ENCODE data around the gene SLC25A38. TPM values are rescaled to one million over a fixed set of nuclear protein-coding genes. Genes with fewer than 3 reads are reported as not detected.

SLC25A38 gene
- total RNA-seq, 1 donor from 2014 or later, result 34.4 TPM

GRCh38 chr3:39378957-39379777 lies 4.0 kb upstream of the SLC25A38 start:
- no peak for TF ChIP-seq EZH2 (IDR thresholded peaks at IDR 0.05; ENCODE audit: insufficient read depth, low read length)
- TF ChIP-seq, protein P1, sequence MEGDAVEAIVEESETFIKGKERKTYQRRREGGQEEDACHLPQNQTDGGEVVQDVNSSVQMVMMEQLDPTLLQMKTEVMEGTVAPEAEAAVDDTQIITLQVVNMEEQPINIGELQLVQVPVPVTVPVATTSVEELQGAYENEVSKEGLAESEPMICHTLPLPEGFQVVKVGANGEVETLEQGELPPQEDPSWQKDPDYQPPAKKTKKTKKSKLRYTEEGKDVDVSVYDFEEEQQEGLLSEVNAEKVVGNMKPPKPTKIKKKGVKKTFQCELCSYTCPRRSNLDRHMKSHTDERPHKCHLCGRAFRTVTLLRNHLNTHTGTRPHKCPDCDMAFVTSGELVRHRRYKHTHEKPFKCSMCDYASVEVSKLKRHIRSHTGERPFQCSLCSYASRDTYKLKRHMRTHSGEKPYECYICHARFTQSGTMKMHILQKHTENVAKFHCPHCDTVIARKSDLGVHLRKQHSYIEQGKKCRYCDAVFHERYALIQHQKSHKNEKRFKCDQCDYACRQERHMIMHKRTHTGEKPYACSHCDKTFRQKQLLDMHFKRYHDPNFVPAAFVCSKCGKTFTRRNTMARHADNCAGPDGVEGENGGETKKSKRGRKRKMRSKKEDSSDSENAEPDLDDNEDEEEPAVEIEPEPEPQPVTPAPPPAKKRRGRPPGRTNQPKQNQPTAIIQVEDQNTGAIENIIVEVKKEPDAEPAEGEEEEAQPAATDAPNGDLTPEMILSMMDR (IDR thresholded peaks at IDR 0.05; ENCODE audit: insufficient read depth, low read depth, low read length), result no peak
- H3K4me3 ChIP-seq (ENCODE audit: insufficient read depth, low read depth, low read length), result no peak overlapping the region
- peaks cover 3% of the 10 kb centered on the region for H3K27me3 ChIP-seq (ENCODE audit: insufficient read depth, low read length)
- H3K36me3 ChIP-seq (ENCODE audit: insufficient read depth, low read length), result no peaks in the 10 kb centered on the region
- peaks cover 6% of the 10 kb centered on the region for H3K79me2 ChIP-seq (ENCODE audit: insufficient read depth, low read length)
- peaks cover 2% of the 10 kb centered on the region for H3K27me3 Mint-ChIP-seq (ENCODE audit: low read depth, unreplicated experiment)
- no peak overlapping the region for H3K27ac ChIP-seq (ENCODE audit: low read depth, low read length)
- H3K9me3 ChIP-seq (ENCODE audit: insufficient read depth, low read depth, low read length), result no peaks in the 10 kb centered on the region
- FAIRE-seq (no peak), DNase-seq (ENCODE audit: low read depth) (no peak)
- H3K36me3 Mint-ChIP-seq (ENCODE audit: low read depth, unreplicated experiment), result peaks cover 3% of the 10 kb centered on the region
- no peak overlapping the region for H2AFZ ChIP-seq (ENCODE audit: low read depth, low read length)
- no peak overlapping the region for H3K4me2 ChIP-seq (ENCODE audit: low read length)
- no peak overlapping the region for H3K27ac Mint-ChIP-seq (ENCODE audit: unreplicated experiment)
- H3K4me1 Mint-ChIP-seq (ENCODE audit: low read depth, unreplicated experiment), result peaks cover 4% of the 10 kb centered on the region
- H4K20me1 ChIP-seq (ENCODE audit: insufficient read depth, low read length), result no peaks in the 10 kb centered on the region
- no peaks in the 10 kb centered on the region for H3K4me1 ChIP-seq (ENCODE audit: insufficient read depth, low read length)
- no peaks in the 10 kb centered on the region for H3K9me3 Mint-ChIP-seq (ENCODE audit: unreplicated experiment)
- H3K4me3 Mint-ChIP-seq (ENCODE audit: unreplicated experiment), result no peak overlapping the region
- no peak overlapping the region for H3K9ac ChIP-seq (ENCODE audit: low read length)

DNA sequence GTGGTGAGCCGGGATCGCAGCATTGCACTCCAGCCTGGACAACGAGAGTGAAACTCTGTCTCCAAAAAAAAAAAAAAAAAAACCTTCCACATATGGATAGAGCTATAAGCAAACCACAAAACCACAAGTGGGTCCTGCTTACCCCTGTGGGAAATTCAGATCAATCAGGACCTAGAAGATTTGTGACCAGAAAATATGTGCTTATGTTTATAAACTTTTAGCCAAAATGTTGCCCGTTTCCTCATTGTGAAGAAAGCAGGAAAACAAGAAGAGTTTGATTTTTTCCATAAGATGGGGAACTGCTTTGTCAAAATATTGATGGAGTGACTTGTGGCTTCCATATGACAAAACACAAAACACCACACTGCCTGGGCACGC lies 3.4 kb upstream of the SLC25A38 start:
- no peak overlapping the region for H3K4me3 Mint-ChIP-seq (ENCODE audit: unreplicated experiment)
- peaks cover 5% of the 10 kb centered on the region for H3K4me1 Mint-ChIP-seq (ENCODE audit: low read depth, unreplicated experiment)
- Histone ChIP-seq H3K27me3 (ENCODE audit: insufficient read depth, low read length) (no peaks in the 10 kb centered on the region), H3K4me2 (ENCODE audit: low read length) (no peak overlapping the region), H3K36me3 (ENCODE audit: insufficient read depth, low read length) (no peaks in the 10 kb centered on the region), H3K4me3 (ENCODE audit: insufficient read depth, low read depth, low read length) (no peak overlapping the region), H4K20me1 (ENCODE audit: insufficient read depth, low read length) (peaks cover 4% of the 10 kb centered on the region), H3K9me3 (ENCODE audit: insufficient read depth, low read depth, low read length) (no peaks in the 10 kb centered on the region), H3K4me1 (ENCODE audit: insufficient read depth, low read length) (peaks cover 4% of the 10 kb centered on the region), H3K27ac (ENCODE audit: low read depth, low read length) (no peak overlapping the region), H3K79me2 (ENCODE audit: insufficient read depth, low read length) (peaks cover 12% of the 10 kb centered on the region), H3K9ac (ENCODE audit: low read length) (no peak overlapping the region), H2AFZ (ENCODE audit: low read depth, low read length) (no peak overlapping the region)
- DNase-seq (ENCODE audit: low read depth) (no peak), FAIRE-seq (no peak)
- no peak for TF ChIP-seq EZH2 (IDR thresholded peaks at IDR 0.05; ENCODE audit: insufficient read depth, low read length)
- TF ChIP-seq, protein P1 (IDR thresholded peaks at IDR 0.05; ENCODE audit: insufficient read depth, low read depth, low read length), result no peak
- H3K27me3 Mint-ChIP-seq (ENCODE audit: low read depth, unreplicated experiment), result peaks cover 2% of the 10 kb centered on the region
- H3K9me3 Mint-ChIP-seq (ENCODE audit: unreplicated experiment), result no peaks in the 10 kb centered on the region
- no peak overlapping the region for H3K27ac Mint-ChIP-seq (ENCODE audit: unreplicated experiment)
- peaks cover 3% of the 10 kb centered on the region for H3K36me3 Mint-ChIP-seq (ENCODE audit: low read depth, unreplicated experiment)

DNA sequence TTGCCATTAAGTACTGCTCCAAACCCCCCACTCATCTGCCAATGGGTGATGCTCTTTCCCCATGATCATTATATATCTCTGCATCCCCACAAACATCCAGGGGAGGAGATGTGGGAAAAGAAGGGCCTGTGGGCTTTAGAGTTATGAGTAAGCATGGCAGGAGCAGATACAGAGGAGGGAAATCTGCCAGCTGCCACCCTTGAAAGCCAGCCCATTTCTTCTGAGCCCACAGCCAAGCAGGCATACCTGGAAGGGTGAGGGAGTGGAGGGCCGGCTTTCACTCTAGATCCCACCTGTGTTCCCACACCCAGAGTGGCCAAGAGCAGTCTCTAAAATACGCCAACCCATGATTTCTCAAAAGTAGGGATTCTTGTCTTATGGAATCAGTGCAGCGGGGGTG lies 1.7 kb upstream of the SLC25A38 start:
- Histone ChIP-seq H3K9ac (ENCODE audit: low read length) (no peak overlapping the region), H4K20me1 (ENCODE audit: insufficient read depth, low read length) (peaks cover 21% of the 10 kb centered on the region), H3K9me3 (ENCODE audit: insufficient read depth, low read depth, low read length) (no peaks in the 10 kb centered on the region), H3K36me3 (ENCODE audit: insufficient read depth, low read length) (no peaks in the 10 kb centered on the region), H3K4me3 (ENCODE audit: insufficient read depth, low read depth, low read length) (no peak overlapping the region), H3K27me3 (ENCODE audit: insufficient read depth, low read length) (no peaks in the 10 kb centered on the region), H3K4me1 (ENCODE audit: insufficient read depth, low read length) (peaks cover 13% of the 10 kb centered on the region), H3K79me2 (ENCODE audit: insufficient read depth, low read length) (peaks cover 28% of the 10 kb centered on the region), H3K4me2 (ENCODE audit: low read length) (no peak overlapping the region), H3K27ac (ENCODE audit: low read depth, low read length) (no peak overlapping the region), H2AFZ (ENCODE audit: low read depth, low read length) (no peak overlapping the region)
- FAIRE-seq (no peak), DNase-seq (ENCODE audit: low read depth) (no peak)
- H3K27ac Mint-ChIP-seq (ENCODE audit: unreplicated experiment), result no peak overlapping the region
- TF ChIP-seq, protein P1 (IDR thresholded peaks at IDR 0.05; ENCODE audit: insufficient read depth, low read depth, low read length), result no peak
- TF ChIP-seq EZH2 (IDR thresholded peaks at IDR 0.05; ENCODE audit: insufficient read depth, low read length), result no peak
- no peaks in the 10 kb centered on the region for H3K9me3 Mint-ChIP-seq (ENCODE audit: unreplicated experiment)
- no peak overlapping the region for H3K4me3 Mint-ChIP-seq (ENCODE audit: unreplicated experiment)
- H3K36me3 Mint-ChIP-seq (ENCODE audit: low read depth, unreplicated experiment), result peaks cover 3% of the 10 kb centered on the region
- no peaks in the 10 kb centered on the region for H3K27me3 Mint-ChIP-seq (ENCODE audit: low read depth, unreplicated experiment)
- H3K4me1 Mint-ChIP-seq (ENCODE audit: low read depth, unreplicated experiment), result peaks cover 15% of the 10 kb centered on the region
